HG02970 (cell line): ENCODE results near the gene MAP6.

Experiments used
- ATAC-seq: cut with Tn5 transposase; IDR thresholded peaks from one replicate; pipeline ENCODE4 v1.9.1; 2021; ENCODE audit warnings: mild to moderate bottlenecking, moderate library complexity, moderate number of reproducible peaks; ENCODE audit not compliant: unreplicated experiment, low FRiP score

MAP6 gene

DNA sequence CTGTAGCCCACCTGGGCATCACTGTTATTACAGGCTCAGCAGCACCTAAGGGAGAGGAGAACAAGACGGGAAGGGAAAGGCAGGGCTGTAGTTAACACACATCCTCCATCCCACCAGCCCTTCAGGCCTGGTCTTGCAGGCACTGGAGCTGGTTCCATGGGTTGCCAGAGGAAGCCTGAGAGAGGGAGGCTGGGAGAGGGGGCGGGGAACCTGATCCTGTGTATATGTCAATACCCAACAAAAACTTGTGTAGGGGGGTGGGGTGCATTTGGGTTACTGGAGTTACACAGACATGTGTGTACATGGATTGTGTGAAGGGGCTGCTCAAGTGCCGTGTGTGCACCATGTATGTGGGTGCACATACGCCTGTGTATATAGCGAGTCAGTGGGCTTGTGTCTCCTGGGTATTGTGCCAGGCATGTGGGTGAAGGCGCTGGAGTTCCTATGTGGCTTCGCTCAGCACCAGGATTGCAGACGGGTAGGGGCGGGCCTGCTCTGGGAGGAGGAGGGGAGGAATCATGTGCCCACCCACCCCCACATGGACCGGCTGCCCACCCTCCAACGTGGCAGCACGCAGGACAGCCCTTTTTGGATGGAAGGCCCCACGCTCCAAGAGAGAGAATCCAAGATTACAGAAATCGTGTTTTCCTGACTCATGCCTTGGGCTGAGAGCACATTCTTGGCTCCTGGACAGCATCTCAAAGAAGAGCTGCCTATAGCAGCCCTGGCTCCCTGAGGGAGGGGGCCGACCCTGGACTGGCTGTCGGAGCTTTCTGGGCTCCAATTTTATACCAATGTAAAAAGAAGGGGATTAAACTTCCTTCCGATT lies 111.0 kb downstream of the MAP6 start:
- no peak for ATAC-seq

DNA sequence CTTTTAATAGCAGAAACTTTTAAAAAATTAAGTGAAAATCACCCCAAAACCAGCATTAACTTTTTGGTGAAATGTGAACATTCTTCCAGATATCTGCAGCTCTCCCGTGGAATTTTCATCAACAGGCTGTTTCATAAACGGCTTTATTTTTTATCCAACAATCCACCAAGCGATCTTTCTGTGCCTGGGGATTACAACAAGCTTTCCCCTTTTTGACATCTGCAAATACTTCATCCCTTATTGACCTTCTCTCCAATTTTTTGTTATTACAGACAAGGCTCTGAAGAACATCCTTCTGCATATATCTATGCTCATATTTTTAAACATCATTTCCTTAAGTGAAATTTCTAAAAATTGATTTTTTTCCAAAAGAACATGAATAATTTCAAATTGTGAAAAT lies 112.6 kb downstream of the MAP6 start:
- ATAC-seq, result no peak

DNA sequence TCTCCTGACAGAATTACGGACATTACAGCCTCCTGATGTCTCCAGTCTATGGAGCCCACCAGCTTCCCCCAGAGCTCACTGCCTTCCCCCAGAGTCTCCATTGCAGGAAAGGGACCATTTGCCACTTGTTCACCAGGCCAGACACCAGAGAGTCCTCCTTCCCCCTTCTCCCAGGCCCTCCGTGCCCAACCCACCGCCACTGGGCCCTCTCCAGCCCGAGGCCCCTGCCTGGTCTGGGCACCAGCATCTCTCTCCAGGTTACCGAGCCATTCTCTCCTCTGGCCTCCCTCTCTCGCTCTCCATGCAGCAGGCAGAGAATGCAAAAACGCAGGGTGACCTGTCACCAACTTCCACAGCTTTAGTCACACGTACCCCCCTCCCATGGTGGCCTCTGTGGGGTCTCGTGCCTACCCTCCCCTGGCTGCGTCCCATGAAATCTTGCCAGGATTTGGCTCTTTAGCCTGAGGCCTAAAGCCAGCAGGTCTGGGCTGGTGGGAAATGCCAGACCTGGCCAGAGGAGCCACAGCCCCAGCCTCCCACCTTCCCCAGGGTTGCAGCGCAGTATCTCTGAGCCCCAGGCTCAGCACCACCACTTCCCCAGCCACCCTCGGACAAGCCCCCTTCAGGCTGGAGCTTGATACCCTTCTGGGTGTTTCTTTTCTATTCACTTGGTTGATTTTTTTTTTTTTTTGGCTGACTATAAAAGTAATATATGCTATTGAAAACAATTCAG lies 113.6 kb downstream of the MAP6 start:
- no peak for ATAC-seq

DNA sequence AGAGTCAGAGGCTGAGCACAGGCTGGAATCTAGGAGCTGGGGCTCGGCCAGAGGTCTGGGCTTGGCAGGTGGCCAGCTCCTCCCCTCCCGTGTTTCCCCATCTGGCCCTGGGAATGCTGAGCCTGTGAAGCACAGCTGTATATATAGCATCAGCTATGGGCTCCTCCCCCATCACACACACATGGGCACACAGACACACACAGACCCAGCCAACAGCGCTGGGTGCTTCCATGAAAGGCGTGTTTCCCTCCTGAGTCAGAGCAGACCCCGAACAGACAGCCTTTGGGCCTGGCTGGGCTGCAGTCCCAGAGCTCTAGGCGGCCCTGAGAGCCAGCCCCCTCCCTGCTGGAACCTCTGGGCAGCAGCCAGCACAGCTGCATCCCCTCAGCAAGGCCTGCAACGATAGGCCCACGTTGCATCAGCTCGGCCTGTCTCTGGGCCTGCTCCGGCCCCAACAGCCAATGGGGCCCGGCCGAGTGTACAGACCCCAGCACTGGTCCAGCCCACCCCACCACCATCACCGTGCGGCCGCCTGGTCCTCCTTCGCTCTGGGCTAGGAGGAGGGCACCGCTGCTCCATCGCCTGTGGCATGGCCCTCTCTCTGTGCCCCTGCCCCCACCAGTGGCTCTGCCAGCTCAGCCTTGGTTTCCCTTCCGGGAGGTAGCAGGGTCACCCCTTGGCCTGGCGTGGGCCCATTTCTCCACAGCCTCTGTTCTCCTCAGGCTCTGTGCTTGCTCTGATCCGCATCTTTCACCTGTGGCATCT lies 114.4 kb downstream of the MAP6 start:
- ATAC-seq, result no peak

DNA sequence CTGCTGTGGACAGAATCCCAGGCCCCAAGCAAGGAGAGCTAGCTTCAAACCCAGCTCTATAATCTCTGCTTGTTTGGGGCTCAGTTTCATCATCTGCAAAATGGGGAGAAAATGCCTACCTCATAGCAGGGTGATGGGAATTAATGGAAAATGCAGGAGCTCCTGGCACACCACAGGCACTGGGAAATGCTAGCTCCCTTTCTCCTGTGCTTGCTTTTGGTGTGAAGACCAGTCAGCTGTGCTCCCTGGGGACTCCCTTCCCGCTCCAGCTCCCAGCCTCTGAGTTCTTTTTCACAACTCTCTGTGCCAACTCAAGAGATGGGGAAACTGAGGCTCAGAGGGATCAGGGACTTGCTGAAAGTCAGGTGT lies 115.0 kb downstream of the MAP6 start:
- no peak for ATAC-seq

DNA sequence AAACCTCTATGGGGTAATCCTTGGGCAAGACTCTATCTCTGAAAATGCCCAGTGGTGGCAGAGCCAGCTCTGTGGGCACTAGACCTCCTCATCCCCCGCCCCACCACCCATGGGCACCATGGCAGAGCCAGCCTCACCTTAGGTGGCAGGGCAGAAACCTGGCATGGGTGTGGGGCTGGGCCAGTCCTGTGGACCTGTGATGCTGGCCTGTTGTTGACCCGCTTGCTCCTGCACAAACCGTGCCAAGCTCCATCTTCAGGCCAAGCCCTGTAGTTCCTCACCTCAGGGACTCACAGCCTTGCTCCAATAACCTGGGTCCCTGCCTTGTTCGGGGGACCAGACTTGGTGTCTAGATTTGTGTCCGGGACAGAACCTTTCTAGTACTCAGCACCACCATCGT lies 115.7 kb downstream of the MAP6 start:
- no peak for ATAC-seq

DNA sequence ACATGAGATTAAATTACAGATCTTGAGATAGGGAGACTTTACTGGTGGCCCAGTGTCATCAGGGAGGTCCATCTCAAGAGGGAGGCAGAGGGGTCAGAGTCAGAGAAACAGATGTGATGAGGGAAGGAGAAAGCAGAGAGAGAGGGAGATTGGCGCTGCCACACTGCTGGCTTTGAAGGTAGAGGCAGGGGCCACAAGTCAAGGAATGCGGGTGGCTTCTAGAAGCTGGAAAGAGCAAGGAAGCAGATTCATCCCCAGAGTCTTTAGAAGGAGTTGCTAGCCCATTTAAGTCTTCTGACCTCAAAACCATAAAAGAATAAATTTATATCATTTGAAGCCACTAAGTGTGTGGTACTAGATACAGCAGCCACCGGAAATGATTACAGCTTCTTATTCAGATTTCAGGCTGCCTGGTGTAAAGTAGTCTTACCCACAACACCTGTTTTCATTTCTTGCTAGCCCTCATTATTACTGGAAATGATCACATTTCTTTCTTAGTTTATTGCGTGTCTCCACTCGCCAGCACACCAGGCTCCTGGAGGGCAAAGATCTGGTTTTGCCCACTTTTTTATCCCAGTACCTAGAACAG lies 119.4 kb downstream of the MAP6 start:
- ATAC-seq, result no peak

DNA sequence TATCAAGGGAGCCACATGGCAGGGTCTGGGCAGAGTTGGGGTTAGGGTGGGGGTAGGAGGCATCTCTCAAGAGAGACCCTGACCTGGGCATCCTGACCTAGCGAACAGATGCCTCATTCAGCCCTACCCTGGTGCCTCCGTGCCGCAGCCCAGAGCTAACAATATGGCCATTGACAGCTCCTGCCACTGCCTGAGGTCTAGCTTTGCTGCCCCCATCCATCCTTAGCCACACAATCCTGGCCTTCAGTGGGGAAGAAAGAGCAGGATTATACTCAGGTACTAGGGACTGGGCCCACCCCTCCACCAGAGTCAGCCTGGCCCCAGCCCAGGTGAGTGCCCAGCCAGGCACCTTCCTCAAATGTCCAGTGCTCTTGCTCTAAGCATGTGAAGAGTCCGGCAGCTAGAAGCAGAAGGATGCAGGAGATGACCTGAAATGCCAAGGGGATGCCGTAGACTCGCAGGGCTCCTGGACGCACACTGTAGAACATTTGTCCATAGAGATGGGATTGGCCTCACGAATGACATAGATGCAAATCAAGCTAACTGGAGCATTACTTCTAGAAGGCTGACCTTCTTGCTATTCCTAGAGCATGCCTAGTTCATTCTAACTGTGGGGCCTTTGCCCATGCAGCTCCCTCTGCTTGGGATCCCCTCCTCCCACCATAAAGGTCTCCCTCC lies 120.1 kb downstream of the MAP6 start:
- no peak for ATAC-seq

DNA sequence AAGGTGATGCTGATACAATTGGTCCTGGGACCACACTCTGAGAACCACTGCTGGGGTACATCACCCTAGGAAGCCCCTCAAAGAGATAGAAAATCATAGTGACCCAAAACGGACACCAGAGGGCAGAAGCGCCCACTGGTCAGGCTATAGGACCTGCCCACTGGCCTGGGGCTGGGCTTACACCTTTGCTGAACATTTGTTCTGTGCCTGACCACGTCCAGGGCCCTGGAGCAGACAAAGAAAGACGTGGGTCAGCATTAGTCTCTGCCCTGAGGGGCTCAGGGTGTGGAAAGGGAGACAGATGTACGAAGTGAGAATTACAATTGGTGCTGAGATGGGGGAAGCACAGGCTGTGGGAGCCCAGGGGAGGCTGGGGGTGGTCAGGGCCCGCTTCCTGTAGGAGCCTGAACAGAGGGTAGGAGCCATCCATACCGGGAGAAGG lies 121.2 kb downstream of the MAP6 start:
- no peak for ATAC-seq

DNA sequence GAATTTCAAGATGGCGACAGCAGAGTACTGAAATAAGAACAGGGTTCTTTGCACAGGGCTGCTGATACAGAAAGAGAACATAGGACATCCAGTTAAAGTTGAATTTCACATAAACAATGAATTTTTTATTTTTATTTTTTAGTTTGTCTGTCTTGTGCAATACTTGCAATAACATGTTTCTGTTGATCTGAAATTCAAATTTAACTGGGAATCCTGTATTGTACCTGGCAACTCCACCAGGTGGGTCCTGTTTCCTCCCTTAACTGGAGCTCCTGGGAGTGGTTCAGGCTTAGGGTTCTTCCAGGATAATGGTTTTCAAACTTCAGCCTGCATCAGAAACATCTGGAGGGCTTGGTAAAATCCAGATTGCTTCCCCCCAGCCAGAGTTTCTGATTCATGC lies 121.7 kb downstream of the MAP6 start:
- no peak for ATAC-seq

DNA sequence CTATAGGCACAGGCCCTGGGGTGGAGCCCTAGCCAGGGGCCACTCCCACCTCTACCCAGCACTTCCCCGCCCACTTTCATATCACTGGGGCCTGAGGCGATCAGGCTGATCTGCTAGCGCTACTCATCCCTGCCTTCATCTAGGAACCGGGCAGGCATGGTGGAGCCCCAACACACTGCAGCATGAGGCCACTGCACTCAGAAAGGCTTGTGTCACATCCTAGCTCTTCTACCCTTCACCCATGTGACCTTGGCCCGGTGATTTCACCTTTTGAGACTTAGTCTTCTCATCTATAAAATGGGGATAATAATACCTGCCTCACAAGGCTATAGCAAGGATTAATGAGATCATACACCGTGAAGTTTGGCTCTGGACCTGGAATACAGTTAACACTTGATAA lies 125.0 kb downstream of the MAP6 start:
- ATAC-seq, result no peak

DNA sequence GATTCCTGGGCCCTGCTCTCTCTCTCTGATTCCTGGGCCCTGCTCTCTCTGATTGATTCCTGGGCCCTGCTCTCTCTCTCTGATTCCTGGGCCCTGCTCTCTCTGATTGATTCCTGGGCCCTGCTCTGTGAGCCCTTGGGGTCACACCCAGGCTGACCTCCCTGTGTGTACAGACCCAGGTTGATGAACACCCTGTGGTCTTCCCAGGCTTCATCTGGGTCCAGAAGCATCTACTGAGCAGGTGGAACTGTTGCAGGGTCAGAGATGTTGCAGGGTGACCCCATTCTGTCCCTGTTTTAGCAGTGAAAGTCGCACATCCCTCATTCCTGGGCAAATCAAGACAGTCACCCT lies 126.8 kb downstream of the MAP6 start:
- no peak for ATAC-seq

DNA sequence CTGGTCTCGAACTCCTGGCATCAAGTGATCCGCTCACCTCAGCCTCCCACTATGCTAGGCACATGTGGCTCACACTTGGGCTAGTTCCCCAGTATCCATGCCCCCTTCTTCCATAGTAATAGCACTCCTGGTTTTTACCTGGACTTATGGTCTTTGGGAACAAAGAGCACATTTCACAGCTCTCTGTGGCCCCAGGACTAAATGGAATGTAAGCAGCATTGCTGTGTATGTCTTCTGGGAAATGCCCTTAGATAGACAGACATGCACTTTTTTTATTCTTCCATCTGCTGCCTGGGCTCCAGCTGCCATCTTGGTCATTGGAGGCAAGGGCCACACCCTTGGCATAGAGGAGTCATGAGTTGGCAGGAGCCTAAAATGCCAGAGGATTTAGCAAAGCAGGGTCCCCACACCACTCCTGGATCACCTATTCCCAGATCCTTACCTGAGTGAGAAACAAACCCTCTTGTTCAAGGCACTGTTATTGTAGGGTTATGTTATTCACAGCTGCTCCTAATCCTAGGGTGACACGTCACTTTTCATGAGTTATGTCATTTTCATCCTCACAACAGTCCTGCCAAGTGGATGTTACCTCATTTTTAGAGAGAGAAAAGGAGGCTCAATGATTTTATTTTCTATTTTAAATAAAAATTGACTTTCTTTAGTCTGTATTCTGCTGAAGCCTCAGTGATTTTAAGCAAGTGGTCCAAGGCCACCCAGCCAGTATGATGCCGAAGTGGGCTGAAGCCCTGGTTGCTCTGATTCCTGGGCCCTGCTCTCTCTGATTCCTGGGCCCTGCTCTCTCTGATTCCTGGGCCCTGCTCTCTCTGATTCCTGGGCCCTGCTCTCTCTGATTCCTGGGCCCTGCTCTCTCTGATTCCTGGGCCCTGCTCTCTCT lies 127.4 kb downstream of the MAP6 start:
- ATAC-seq, result no peak

DNA sequence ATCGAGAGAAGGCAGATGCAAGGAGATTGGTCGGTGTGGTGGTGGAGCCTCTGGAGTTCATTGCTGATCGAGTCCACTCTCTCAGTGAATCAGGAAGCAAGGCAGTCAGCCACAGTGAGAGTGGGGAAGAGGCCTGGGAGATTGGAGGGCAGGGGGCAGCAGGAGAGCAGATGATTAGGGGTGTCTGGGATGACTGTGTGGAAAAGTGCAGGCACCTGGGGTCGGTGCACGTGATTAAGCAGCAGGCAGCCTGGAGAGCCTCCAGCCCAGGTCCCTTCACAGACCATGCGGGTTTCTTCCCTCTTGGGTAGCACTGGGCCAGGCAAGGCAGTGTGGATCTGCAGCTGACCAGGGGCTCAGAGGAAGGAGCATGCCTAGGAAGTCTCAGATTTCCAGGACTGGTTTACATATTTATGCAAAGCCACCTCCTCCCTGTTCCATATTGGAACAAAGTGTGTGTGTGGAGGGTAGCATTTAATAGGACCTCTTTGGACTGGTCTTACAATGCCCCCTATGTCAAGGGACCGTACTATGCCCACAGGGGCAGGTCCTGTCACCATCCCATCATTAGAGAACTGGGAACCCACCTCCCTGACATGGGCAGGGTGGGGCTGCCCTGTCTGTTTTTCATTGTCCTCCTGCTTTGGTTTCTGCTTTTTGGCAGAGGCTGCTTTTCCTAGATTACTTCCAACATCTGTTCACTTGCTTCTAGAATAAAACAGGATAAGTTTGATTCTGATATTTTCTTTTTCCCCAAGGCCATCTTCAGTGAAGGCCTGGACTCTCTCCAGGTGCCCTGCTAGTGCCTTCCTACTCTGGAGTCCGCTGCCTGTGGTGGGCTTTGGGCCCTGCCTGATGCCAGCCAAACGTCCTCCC lies 129.1 kb downstream of the MAP6 start:
- no peak for ATAC-seq

DNA sequence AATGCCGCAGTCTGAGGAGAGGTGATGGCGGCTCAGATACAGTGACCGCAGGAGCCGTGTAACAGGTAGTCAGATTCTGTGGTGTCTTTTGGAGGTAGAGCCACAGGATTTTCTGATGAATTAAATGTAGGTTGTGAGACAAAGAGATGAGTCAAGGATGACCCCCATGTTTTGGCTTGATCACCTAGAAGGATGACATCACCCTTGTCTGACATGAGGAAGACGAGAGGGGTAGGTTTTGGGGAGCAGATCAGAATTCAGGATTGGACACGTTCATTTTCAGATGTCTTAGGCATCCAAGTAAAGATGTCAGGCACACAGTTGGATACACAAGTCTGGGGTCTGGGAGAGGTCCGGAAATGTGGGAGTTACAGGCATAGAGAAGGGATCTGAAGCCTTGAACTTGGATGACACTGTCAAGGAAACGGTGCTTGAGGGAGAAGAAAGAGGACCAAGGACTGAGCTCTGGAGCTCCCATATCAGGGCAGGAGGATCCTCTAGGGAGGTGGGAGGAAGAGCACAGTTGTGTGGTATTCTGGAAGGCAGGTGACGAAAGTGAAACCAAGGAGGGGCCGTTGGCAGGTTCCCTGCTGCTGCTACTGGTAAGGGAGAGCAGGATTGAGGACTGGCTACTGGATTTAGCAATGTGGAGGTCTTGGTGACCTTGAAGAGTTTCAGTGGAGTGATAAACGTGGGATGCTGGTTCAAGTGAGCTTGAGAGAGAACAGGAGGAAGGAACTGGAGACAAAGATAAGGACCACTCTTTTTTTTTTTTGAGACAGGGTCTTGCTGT lies 130.5 kb downstream of the MAP6 start:
- ATAC-seq, result no peak

DNA sequence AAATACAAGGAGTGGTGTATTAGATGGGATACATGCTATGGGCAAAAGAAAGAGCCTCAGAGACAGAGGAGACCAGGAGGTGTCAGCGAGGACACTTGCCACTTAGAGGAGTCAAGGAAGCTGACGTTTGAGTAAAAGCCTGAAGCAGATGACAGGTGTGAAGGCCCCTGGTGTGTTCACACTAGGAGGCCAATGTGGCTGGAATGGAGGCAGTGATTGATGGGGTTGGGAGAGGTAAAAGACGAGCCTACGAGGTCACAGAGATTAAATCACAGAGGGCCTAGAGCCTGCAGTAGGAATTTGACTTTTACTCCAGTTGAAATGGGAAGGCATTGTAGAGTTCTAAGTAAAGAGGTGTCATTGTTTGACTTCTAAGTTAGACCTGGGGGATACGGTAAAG lies 131.1 kb downstream of the MAP6 start:
- no peak for ATAC-seq
